HG03159 (cell line): Measurements from ENCODE around the gene FAM162B.
A peak's percentile ranks its signal among the peaks of the same experiment; 100 is the strongest.
"Not testable (repeated sequence)": the region's sequence is repeated elsewhere in the genome, so short reads cannot be mapped to it uniquely, and the experiment has no call there.

ENCODE experiments used
- ATAC-seq: cut with Tn5 transposase; IDR thresholded peaks from one replicate; pipeline ENCODE4 v1.9.1; 2021; ENCODE audit warnings: mild to moderate bottlenecking, moderate library complexity; ENCODE audit not compliant: unreplicated experiment

The FAM162B gene

DNA sequence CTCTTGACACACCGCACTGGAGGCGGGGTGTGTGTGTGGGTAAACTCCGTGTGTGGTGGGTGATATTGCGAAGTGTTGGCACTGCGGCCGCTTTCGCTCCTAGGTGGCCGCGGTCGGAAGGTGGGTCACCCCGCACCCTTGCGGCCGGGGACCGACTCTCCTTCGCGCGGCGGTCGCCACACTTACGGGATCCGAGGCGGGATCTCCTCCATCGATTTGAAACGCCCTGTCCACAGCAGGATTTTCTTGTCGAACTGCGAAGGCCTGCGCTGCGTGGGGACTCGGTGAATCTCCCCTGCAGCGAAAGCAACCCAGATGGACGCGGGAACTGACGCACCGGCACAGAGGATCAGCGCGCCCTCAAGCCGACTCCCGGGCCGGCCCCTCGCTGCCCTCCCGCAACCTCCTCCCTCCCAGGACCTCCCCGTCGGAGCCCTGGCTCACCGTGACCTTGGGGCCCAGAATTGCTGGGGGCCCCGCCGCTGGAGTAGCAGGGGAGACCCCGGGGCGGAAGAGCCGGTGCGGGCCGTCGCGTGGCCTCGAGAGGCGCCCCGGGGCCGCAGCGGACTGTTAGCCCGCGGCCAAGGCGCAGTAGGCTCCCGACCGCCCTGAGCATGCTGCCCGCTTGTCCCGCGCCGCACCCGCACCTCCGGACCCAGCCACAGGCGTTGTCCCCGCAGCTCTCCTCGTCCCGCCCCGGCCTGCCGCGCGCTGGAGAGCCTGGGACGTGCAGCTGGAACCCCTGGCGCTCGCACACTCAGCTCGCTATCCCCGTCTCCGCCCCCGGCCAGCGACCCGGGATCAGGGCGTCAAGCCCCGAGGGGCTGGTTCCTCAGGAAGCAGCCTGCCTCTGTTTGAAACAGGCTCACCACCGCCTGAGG lies at the start of gene FAM162B:
Gene FAM162B, minus strand, starts transcription at position 759 of the 881 bp plus-strand sequence. Its CDS starts 143 bp downstream, at position 616.
- no peak for ATAC-seq

DNA sequence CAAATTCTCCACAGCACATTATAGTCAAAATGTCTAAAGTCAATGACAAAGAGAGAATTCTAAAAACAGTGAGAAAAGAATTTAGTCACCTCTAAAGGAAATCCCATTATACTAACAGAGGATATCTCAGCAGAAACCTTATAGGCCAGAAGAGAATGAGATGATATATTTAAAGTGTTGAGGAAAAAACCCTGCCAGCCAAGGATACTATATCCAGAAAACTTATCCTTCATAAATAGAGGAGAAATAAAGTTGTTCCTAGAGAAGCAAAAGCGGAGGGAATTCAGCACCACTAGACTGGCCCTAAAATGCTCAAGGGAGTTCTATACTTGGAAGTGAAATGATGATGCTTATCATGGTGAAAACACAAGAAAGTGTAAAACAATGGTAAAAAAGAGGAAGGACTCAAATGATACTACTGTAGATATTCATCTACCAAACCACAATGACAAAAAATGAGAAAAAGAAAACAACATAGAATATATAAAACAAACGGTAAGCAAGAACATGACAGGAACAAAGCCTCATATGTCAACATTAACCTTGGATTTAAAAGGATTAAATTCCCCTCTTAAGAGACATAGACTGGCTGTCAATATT lies 46.6 kb upstream of the FAM162B start:
- no peak for ATAC-seq

DNA sequence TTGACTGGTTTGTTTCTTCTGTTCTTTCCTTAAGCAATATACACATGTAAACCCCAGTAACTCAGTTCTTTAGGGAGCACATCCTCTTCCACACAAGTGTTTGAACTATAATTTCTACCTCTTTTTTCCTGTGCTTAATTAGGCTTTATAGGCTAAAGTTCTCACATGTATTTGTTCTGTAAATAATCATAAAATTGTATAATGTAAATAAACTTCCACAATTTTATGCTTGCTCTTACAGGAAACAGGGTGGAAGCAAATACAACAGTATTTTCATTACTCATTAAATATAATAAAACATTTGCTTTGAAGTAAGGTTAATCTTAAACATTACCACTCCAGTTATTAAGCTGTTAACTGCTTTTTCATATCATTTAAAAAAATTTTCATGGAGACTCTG lies 36.5 kb upstream of the FAM162B start:
- ATAC-seq, result no peak

DNA sequence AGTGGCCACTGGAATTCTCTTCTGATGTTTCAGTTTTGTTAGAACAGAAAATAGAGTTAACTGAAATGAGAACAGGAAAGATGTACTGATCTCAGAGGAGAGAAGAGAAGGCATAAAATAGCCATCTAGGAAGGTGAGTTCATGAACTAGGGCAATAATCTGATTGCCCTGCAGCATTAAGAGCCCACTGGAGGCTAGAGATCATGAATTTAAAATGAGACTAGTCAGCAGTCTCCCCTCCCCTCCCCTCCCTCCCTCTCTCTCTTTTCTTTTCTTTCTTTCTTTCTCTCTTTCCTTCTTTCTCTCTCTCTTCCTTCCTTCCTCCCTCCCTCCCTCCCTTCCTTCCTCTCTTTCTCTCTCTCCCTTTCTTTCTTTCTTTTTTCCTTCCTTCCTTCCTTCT lies 34.4 kb upstream of the FAM162B start:
- ATAC-seq, result no peak

DNA sequence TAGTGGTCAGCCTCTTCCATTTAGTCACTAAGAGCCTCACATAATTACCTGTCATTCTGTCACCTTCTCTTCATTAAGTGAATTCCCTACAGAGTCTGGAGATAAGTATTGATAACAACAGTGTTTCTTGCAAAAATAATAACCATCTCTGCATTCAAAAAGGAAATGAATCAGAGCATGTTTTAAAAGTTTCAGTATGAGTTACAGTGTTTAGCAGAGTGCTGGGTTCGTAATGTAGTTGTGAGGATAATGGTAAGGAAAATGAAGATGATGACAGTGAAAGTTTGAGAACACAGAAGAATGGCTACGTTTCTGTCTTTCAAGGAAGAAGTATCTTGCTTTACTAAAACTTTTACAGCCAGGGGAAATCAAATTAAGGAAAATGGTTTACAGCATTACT lies 32.1 kb upstream of the FAM162B start:
- no peak for ATAC-seq

DNA sequence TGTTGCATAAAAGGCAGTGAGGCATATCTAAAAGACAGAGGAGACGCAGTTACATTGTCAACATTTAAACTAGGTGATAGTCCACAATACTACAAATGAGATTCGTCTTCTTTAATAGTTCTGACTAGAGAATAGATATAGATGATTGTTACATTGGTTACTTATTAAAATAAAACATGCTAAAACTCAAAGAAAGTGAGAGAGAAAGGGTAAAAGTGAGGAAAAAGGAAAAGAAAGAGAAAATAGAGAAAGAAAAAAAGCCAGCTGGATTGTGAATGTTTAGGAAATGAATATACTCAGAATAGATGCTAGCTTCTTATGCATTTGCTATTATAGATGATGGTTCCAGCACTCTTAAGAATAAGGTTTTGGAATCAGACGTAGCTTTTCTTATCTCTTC lies 27.7 kb upstream of the FAM162B start:
- no peak for ATAC-seq

DNA sequence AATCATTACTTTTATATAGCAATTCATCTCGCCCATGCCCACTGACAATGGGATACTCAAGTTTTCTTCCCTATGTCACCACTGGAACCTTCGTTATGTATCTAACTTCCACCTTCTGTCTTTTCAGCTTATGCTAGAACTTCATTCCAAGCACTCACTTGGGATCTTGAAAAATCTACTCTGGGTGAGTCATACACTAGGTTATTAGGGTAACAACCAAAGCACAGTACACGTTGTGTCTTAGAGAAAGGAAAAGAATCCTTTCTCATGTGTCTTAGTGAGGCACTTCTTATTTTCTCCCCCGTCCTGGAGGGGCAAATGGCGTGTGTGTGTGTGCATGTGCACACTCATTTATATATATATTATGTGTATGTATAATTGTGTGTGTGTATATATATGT lies 18.3 kb upstream of the FAM162B start:
- ATAC-seq, result no peak

DNA sequence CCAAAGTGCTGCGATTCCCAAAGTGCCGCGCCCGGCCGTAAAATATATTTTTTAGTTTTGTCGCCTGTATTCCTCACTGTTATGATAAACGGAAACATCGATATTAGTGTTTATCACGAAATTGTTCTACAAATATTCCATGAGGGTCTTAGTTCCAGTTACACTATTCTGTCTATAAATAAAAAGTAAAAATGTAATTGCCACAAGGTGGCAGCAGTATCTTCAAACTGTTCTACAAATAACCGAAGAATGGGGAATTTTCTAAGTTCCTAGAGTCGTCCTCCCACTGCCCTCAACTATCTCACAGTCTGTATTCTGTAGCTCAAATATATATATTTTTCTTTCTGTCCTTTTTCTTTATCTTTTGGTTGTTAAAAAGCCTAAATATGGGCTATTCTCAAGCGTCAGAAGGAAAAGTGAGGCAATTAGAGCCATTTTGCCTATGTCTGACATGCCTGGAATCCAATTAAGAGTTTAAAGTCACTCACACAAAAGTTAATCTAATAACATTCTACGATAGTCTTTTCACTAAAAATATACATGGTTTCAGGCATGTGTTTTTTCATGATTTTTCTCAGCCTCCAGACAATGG lies 14.2 kb upstream of the FAM162B start:
- ATAC-seq, result peak; percentile 79

DNA sequence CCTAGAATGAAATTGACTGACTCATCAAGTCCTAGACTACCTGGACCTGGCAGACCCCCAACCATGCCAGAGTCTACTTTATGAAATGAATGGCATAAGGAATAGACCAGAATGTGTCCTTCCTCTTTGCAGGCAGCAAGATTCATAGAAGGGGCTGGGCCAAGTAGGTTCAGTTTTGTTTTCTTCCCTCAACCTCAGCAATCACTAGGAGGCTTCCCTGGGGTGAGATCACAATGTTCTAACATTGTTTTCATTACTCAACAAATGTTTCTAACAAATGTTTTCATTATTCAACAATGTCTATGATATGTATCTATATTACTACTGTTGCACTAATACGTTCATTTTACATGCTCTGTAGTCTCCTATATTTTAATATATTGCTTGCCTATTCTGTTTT lies 8.4 kb upstream of the FAM162B start:
- no peak for ATAC-seq

DNA sequence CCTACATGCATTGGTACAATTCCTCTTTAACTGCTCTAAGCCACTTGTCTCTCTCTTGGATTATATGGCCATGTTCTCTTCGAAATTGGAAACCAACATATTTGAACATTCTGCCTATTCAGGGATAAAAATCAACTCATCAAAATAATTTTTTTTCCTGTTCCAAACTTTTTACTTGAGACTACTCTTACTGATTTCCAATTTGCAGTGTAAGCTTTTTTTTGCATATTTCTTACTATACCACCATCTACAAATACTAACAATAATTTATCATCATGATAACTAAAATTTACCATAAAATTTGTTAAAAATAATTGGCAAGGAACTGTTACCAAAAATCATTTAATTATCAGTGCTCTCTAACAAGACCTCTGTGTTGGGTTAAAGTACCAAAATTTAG lies 6.9 kb upstream of the FAM162B start:
- no peak for ATAC-seq

DNA sequence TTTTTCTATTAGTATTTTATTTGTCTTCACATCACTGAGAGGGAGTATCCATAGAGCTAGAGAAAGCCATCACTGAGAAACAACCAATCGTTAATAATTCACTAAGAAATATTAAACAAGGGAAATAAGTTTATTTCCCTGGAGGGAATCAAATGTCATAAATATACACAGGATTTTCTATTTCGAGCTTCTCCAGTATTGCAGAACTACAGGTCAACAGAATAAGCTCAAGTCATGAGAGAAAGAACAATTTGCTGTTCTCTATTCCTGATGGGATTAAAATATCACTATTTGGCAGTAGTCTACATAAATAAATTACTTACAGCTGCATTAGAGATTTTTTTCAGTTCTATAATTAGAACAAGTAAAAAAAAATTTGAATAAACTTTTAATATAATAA lies 2.2 kb upstream of the FAM162B start:
- ATAC-seq, result no peak

DNA sequence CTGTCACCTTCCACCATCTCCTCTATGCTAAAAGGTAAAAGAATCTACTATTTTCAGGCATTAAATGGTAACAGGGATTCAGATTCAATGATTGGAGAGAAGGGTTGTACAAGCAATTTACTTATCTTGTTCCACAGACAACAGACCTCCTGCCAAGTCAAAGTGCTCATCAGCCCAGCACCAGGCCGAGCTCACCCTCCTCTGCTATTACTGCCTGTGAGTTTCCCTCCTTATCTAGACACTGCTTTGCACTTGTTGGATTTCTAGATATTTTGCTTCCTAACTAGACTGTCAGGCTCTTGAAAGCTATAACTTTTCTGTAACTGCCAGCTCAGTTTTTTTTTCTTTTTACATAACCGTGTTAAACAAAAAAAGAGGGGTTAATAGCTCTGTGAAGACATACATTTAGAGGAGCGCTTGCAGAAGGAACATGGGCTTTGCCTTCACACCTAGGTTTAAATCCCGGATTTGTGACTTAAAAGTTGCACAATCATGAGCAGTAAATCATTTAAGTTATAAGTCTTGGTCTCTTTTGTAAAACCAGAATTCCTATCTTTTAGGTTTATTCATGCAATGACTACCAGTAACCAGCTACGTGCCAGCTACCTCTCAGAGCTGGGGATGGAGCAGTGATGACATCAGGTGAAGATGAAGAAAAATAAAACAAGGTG lies 1.1 kb upstream of the FAM162B start:
- ATAC-seq, result no peak

DNA sequence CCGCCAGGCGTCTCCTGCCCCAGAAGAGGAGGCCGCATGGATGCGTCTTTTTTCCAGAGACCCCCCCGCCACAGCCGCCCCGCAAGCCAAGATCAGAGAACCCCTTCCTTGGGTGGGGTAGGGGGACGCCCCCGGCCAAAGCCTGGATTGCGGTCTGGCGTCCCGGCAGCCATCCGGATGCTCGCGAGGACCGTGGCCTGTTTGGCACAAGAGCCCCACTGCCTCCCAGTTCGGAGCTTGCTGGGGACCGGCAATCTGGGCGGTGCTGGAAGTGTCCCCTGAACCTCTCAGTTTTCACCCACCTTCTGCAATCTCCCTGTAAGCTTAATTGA lies 924 bp downstream of the FAM162B start:
- no peak for ATAC-seq

DNA sequence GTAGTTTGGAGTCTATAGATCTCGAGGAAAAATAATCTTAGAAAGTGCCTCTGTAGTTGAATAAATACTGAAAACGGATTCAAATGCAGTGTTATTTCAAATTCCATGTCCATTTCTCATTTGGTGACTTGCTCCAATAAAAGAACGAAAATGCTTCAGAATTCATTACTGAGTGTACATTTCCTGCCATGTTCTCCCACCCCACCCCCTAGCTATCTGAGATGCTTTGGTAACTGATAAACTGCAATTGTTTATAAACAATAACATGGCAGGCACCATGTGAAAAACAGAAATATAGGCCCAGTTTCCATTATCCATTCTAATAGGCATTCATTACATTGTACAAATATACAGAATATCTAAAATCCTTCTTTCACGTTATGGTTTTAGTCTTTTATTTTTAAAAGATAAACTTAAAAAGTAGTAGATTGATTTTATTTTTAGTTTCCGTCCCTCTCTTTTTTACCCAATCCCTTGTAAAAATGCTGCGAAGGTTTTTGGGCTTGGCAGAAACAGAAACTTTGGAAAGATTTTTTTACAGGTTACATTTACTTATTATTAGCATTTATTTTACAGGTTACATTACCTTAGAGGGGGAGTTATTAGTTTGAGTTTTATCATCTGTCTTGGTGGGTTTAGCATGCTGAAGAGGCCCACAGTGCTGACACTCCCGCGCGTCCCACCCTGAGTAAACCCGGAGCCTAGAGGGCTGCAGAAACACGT lies 1.5 kb downstream of the FAM162B start:
- no peak for ATAC-seq

DNA sequence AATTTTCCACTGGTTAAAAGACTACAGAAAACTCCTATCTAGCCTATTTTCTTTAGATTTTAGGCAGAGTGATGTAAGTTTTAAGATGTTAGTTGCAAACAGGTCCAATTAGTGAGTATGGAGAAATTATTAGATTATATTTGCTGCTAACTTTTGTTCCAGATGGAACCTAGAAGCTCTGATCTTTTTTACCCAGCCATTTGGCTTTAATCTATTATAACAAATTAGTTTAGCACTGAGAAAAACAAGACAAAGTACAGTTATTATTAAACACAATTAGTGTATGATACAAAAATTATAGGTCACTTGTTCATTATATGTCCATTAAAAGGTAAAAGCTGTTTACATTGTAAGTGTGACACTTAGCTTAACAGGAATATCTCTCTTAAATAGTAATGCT lies 2.5 kb downstream of the FAM162B start:
- ATAC-seq, result no peak

DNA sequence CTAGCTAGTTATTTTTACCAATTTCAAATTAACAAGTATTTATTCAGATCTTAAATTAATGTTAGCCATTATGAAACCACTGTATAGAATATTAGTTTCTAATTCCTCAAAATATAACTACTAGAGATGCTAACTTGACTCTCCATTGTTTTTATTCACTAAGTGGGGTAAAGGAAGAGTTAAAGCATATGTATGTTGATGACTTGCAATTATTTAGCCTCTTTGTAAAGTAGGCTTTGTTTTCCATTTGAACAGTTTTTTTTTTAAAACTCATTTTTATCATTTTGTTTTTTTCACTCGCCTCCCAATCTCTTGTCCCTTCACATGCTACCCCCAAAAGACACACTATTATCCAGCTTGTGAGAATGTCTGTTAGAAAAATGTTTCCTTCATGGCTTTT lies 3.3 kb downstream of the FAM162B start:
- ATAC-seq, result no peak

DNA sequence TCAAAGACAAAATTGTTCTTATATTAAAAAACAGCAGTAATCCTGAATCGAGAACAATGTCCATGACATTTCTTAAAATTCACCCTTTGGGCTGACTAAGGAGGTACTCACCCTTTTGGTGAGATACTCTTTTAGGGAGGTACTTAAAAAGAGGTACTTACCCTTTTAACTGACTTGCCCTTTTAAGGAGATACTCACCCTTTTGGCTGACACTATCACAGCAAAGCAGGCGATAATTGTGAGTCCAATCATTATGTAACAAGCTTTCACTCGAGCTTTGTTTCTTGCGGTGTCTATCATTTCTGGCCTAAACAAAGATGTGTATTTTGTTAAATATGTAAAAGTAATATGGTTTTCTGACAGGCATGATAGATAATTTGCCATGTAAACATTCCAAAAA lies 3.7 kb downstream of the FAM162B start:
- no peak for ATAC-seq

DNA sequence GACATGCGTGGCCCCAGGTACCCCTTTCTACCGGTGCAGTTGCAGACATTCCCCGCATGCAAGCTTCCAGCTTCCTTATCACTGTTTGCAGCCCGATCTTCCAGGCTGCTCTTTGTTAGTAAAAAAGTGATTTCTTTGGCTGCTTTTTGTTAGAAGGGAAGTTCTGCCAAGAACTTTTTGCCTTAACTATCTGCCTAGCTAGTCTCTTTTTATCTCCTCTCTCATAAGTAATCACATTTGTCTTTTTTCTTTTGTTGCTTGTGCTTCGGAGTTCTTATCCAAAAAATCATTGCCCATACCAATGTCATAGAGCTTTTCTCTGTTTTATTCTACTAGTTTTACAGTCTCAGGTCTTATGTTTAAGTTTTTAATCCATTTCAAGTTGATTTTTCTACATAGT lies 20.3 kb downstream of the FAM162B start:
- no peak for ATAC-seq

DNA sequence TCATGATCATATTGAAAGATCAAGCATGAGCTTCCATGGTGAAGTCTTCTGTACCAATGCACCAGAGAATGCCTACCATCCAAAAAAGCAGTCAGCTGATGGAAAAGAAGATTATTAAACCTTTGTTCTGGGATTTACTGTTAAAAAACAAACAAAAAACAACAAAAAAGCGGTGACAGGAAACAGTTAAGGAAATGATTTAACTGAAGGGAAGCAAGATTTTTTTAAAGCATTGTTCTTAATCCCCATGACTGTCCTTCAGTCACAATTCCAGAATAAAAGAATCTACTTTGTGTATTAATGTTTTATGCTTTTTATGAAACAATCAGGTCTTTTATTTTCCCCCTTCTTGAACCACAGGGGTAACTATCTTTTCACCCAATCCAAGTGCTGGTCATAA lies 23.9 kb downstream of the FAM162B start:
- ATAC-seq, result no peak

DNA sequence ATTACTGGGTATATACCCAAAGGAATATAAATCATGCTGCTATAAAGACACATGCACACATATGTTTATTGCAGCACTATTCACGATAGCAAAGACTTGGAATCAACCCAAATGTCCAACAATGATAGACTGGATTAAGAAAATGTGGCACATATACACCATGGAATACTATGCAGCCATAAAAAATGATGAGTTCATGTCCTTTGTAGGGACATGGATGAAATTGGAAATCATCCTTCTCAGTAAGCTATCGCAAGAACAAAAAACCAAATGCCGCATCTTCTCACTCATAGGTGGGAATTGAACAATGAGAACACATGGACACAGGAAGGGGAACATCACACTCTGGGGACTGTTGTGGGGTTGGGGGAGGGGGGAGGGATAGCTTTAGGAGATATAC lies 25.0 kb downstream of the FAM162B start:
- ATAC-seq, result not testable (repeated sequence)

DNA sequence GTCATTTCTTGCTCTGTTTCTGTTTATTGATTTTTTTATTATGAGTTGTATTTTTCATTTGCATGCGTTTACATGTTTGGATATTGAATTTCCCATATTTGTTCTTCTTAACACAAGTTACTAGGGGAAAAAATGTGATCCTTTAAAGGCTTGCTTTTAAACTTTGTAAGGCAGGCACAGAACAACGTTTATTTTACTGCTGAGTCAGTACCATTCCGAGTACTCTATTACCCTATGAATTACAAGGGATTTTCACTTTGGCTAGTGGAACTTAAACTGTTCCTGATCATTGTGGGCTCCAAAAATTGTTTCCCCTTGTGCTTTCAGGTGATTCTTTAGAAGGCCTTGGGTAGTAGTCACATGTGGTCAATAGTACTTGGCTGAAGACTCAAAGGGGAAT lies 28.5 kb downstream of the FAM162B start:
- no peak for ATAC-seq
